WERI-Rb-1 (cell line): ENCODE results near the gene ALG11.
"Not testable (repeated sequence)": the region's sequence is repeated elsewhere in the genome, so short reads cannot be mapped to it uniquely, and the experiment has no call there.

Experiments
- DNase-seq: peaks from one replicate; pipeline ENCODE4 v3.0.0-alpha.2; 2020
- H3K27ac ChIP-seq: fragments of 250-450 bp; sonication (Bioruptor Pico); 2 replicates; pipeline ENCODE4 v1.5.1; 2020; ENCODE audit warnings: mild to moderate bottlenecking, moderate library complexity
- H3K27me3 ChIP-seq: fragments of 250-450 bp; sonication (Bioruptor Pico); 2 replicates; pipeline ENCODE4 v1.5.1; 2021; ENCODE audit warnings: mild to moderate bottlenecking, low read depth, moderate library complexity; ENCODE audit not compliant: insufficient read depth, severe bottlenecking
- H3K36me3 ChIP-seq: fragments of 250-450 bp; sonication (Bioruptor Pico); 2 replicates; pipeline ENCODE4 v1.5.1; 2020; ENCODE audit warnings: mild to moderate bottlenecking, moderate library complexity
- H3K4me3 ChIP-seq: 2 replicates; pipeline ENCODE4 v1.5.1; 2011; ENCODE audit warnings: low read depth, mild to moderate bottlenecking, control low read depth, low read length
- H3K9me3 ChIP-seq: fragments of 250-450 bp; sonication (Bioruptor Pico); 2 replicates; pipeline ENCODE4 v1.5.1; 2021; ENCODE audit warnings: mild to moderate bottlenecking, moderate library complexity; ENCODE audit not compliant: severe bottlenecking
- CTCF ChIP-seq: IDR thresholded peaks from 2 replicates; pipeline ENCODE4 v1.5.1; 2011; ENCODE audit warnings: low read depth, mild to moderate bottlenecking, control low read depth, inconsistent platforms, low read length

Gene ALG11

GRCh38 chr13:52027832-52028231, 15.6 kb downstream of the ALG11 start:
- Histone ChIP-seq H3K27ac (no peak overlapping the region), H3K9me3 (no peaks in the 10 kb centered on the region), H3K36me3 (peaks cover 2% of the 10 kb centered on the region), H3K27me3 (no peaks in the 10 kb centered on the region), H3K4me3 (no peak overlapping the region)
- no peak for DNase-seq
- TF ChIP-seq CTCF = no peak

- Histone ChIP-seq H3K9me3 (no peaks in the 10 kb centered on the region), H3K4me3 (no peak overlapping the region), H3K36me3 (peaks cover 2% of the 10 kb centered on the region; the same call in 1 of the 2 replicates), H3K27me3 (no peaks in the 10 kb centered on the region), H3K27ac (no peak overlapping the region)
- no peak for DNase-seq
- TF ChIP-seq CTCF = no peak
Observed at GRCh38 chr13:52029569-52029968, 17.4 kb downstream of the ALG11 start.

GRCh38 chr13:52030401-52030800, 18.2 kb downstream of the ALG11 start:
- not testable (repeated sequence) for H3K36me3 ChIP-seq, H3K27me3 ChIP-seq, H3K4me3 ChIP-seq, H3K27ac ChIP-seq, DNase-seq, H3K9me3 ChIP-seq

GRCh38 chr13:52033039-52033438, 20.8 kb downstream of the ALG11 start:
- no peak for TF ChIP-seq CTCF
- no peak for DNase-seq

GRCh38 chr13:52034616-52035226, 22.5 kb downstream of the ALG11 start:
- no peak for DNase-seq
- Histone ChIP-seq H3K9me3 (no peaks in the 10 kb centered on the region), H3K27me3 (no peaks in the 10 kb centered on the region), H3K36me3 (no peaks in the 10 kb centered on the region), H3K4me3 (no peak overlapping the region), H3K27ac (no peak overlapping the region)
- TF ChIP-seq CTCF = no peak

More at GRCh38 chr13:52033039-52033438, 20.8 kb downstream of the ALG11 start:
- H3K36me3 ChIP-seq = peaks cover 2% of the 10 kb centered on the region; the same call in 1 of the 2 replicates
- H3K27ac ChIP-seq = no peak overlapping the region
- no peaks in the 10 kb centered on the region for H3K9me3 ChIP-seq
- H3K4me3 ChIP-seq = no peak overlapping the region
- no peaks in the 10 kb centered on the region for H3K27me3 ChIP-seq

GRCh38 chr13:52036037-52036436, 23.8 kb downstream of the ALG11 start:
- no peaks in the 10 kb centered on the region for H3K36me3 ChIP-seq
- no peak for DNase-seq
- H3K4me3 ChIP-seq = no peak overlapping the region
- no peak for TF ChIP-seq CTCF
- H3K27ac ChIP-seq = no peak overlapping the region
- no peaks in the 10 kb centered on the region for H3K9me3 ChIP-seq
- H3K27me3 ChIP-seq = no peaks in the 10 kb centered on the region
